ENCODE measurements around the gene MRM1.

The MRM1 gene

DNA sequence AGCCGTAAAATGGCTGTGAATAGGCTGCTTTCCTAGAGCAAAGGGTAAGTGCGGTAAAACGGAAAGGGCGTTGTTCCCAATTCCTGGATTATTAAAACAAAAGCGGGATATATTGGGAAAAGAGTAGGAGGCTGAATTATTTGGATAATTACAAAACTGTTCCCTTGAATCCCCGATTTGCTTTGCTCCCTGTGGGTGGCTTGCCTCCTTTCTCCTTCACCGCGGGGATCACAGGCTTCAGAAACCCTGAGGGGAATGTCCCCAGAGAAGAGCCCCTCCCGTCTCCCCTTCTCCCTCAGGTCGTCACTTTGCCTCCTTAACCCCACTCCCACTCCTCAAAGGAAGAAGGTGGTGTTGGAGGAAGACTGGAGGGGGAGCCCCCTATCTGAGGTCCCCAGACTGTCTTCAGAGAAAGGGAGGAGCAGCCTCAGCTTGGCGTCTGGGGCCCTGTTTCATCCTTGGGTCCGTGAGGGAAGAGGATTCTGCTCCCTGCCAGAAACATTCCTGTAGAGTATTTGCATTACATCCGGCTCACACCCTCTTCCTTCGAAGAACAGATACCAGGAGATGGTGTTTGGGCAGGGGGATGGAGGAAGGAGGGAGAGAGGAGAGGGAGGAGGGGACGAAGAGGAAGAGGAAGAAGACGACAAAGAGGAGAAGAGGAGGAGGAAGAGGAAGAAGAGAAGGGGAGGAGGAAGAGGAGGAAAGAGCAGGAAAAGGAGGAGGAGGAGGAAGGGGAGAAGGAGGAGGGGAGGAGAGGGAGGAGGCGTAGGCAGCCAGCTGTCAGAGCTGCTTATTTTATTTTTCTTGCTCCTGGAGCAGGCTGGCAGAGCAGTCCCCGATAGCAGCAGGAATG is 31.8 kb downstream of the MRM1 start:
- DNase-seq: no peak

- no peak for DNase-seq
These were observed 39.0 kb downstream of the MRM1 start for GRCh38 chr17:36640346-36640745.

GRCh38 chr17:36640836-36641235 is 39.5 kb downstream of the MRM1 start:
- DNase-seq: no peak

DNA sequence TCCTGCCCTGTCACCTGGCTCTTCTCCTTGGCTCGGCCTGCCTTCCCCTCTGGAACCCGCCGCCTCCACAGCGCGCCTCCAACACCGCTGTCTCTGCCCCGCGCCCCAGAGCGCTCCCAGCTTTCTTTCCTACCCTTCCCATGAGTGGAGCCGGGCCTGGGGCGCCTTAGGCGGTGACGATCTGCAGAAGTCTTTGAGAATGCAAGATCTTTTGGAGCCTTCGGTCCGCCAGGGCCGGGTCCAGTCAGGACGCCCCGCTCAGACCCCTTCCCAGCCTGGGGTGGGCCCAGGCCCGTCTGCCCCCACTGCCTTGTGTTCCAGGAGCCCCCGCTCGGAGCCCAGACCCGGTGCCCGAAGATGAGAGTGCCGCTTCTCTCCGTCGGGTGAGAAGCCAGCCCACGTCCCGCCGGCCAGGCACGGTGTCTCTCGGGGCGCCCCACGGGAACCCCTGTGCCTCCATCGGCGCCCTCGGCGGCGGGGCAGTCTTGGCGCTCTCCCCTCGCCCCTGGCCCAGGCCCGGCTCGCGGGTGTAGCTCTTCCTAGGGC is 40.0 kb downstream of the MRM1 start:
- DNase-seq: no peak

- DNase-seq: no peak
These were observed 40.8 kb downstream of the MRM1 start for GRCh38 chr17:36641877-36642845.

DNA sequence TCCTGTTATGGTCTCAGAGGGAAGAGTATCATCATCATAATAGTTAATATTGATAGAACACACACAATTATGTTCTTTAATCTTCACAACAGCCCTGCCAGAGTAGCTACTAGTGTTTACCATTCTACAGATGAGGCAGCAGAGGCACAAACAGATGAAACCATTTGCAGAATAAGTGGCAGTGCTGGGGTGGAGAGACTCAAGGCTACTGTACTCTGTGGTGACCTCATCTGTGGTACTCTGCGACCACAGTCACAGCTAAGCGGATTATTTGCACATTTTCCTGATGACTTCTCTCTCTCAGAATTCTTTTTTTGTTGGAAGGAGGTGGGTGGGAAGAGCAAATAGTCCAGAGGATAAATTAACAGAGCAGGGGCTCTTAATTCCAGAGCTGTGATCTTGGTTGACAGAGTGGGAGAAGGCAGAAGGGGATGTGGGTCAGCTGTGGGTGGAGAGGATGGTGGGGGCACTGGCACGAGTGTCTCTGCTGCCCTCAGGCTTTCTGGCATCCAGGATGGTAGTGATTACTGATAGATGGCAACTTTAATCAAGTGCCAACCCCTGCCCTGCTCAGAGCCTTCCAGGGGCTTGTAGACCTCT is 41.8 kb downstream of the MRM1 start:
- no peak for DNase-seq

DNA sequence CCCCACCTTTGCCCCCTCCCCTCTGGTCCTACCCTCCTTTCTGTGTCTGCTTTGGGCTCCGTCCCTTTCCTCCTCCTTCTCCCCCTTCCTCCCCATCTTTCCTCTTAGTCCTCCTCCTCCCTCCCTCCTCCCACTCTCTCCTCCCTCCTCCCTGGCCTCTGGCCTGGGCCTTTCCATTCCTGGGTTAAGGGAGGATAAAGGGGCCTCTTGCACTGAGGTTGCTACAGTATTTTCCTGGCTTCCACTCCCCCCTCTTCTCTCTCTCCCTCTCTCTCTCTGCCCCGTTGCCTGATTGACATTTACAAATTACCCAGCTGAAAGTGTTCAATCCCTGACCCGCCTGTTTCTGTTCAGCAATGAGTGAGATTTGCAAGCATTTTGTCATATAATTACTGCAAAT is 44.0 kb downstream of the MRM1 start:
- DNase-seq: no peak

DNA sequence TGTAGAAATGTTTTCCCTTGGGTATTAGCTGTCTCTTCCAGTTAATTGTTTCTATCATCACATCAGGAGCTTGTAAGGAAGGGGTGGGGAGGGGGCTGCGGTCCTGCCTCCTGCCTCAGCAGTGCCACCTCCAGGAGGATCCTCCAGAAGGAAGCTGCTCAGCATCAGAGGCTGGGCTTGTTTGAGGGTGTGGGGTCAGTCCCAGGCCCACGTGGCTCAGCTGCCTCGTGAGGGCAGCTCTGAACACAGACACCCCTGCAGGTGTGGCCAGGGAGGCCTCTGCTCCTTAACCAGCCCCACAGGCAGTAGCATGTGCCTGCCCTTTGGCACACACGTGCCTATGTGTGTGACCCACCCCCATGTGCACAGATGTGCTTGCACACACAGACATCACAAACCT is 46.3 kb downstream of the MRM1 start:
- no peak for DNase-seq

GRCh38 chr17:36650096-36650775 is 48.9 kb downstream of the MRM1 start:
- DNase-seq: no peak

DNA sequence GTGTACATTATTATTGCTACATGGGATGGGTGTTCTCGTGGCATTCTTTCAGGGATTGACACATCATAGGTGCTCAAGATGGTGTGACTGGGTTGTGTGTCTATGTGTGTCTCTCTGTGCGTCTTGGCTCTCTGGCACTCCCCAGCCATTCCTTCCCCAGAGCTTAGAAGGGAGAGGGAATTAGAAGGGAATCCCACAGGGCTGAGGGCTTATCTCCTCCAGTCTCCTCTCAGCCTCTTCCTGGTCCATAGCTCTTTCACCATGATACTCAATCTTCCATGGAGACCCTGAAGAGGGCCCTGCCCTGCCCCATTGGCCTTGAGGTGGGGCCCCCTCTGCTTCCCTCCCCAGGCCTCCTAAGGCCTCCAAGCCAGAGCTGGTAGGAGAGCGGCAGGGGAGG is 52.0 kb downstream of the MRM1 start:
- no peak for DNase-seq

- DNase-seq: no peak
These were observed 52.5 kb downstream of the MRM1 start for GRCh38 chr17:36653856-36654255.

DNA sequence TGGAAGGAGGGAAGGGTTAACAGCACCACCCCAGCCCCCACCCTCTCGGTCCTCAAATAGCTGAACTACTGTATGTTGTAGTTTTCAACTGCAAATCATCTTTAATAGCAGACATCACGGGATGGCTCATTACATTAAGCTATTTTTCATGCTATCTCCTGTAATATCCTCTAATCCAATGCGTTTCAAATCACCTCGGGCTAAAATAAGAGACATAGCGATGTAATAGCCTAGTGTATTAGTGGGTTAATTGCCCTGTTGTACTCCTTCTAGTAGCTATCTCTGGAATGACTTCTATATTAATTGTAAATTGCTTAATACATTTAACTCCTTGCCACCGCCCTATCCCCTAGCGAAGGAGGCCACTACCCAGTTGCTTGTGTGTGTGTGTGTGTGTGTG is 54.3 kb downstream of the MRM1 start:
- DNase-seq: no peak

- no peak for DNase-seq
These were observed 56.0 kb downstream of the MRM1 start for GRCh38 chr17:36657390-36657762.

DNA sequence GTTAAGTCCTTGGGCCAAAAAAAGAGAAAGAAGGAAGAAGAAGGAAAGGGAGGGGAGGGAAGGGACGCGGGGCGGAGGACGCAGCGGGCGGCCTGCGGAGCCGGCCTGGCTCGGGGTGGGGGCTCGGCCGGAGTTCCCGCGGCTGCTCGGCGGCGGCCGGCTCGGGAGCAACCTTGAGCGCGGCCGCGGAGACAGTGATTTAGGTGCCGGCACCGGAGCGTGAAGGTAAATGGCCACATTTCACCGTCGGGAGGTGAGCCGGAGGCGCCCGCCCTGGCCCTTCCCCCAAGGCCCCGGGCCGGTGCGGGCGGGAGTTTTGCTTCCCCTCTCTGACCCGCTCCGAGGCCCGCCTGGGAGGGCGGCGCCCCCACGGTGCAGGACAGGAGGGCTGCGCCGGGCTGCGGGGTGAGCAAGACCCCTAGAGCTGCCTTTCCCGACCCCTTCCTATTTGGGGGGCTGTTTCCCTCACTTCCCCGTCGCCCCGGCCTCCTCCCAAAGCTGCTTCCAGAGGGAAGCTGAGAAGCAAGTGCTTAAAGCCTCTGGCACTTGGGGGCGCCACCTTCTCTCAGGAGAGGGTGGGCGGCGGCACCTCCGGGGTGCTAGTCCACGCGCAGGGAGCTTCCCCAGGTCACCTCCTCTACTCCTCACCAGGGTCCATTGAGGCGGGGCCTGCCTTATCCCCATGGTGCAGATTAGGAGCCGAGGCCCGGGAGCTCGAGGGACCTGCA is 56.5 kb downstream of the MRM1 start:
- DNase-seq: peak; percentile 79

Data from islet precursor cell (in vitro differentiated cells).